GM12873 (cell line): ENCODE data around the gene RBCK1.

Experiments used
- TF ChIP-seq, protein P1 (sequence below): IDR thresholded peaks from 2 replicates; pipeline ENCODE4 v1.5.1; 2012; ENCODE audit warnings: low read depth, mild to moderate bottlenecking, moderate library complexity, low read length, control low read depth; ENCODE audit not compliant: insufficient read depth; ENCODE audit errors: missing control alignments

Gene RBCK1

GRCh38 chr20:366041-366718, 41.9 kb upstream of the RBCK1 start:
- TF ChIP-seq, protein P1, sequence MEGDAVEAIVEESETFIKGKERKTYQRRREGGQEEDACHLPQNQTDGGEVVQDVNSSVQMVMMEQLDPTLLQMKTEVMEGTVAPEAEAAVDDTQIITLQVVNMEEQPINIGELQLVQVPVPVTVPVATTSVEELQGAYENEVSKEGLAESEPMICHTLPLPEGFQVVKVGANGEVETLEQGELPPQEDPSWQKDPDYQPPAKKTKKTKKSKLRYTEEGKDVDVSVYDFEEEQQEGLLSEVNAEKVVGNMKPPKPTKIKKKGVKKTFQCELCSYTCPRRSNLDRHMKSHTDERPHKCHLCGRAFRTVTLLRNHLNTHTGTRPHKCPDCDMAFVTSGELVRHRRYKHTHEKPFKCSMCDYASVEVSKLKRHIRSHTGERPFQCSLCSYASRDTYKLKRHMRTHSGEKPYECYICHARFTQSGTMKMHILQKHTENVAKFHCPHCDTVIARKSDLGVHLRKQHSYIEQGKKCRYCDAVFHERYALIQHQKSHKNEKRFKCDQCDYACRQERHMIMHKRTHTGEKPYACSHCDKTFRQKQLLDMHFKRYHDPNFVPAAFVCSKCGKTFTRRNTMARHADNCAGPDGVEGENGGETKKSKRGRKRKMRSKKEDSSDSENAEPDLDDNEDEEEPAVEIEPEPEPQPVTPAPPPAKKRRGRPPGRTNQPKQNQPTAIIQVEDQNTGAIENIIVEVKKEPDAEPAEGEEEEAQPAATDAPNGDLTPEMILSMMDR: no peak

DNA sequence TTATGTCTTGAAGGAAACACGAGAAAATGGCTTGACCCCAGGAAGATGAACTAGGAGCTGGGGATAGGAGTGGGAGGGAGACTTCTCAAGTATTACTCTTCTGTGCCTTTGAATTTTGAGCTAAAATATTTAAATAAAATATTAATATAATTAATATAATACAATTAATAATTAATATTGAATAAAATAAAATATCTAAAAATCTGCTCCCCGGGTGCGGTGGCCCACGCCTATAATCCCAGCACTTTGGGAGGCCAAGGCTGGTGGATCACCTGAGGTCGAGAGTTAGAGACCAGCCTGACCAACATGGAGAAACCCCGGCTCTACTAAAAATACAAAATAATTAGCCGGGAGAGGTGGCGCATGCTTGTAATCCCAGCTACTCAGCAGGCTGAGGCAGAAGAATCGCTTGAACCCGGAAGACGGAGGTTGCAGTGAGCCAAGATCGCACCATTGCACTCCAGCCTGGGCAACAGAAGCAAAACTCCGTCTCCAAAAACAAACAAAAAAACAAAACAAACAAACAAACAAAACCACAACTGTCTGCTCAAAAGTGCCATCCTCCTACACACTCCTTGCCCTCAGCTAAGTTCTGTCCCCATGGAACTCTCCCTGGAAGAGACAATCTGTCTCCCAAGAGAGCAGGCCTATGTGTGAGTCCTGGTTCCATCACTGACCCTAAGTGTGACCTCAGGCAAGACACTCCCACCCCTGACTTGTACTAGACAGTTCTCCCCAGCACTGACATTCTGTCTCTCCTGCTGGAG, 41.2 kb upstream of the RBCK1 start:
- TF ChIP-seq, protein P1: no peak

GRCh38 chr20:367486-367887, 40.6 kb upstream of the RBCK1 start:
- TF ChIP-seq, protein P1: no peak

DNA sequence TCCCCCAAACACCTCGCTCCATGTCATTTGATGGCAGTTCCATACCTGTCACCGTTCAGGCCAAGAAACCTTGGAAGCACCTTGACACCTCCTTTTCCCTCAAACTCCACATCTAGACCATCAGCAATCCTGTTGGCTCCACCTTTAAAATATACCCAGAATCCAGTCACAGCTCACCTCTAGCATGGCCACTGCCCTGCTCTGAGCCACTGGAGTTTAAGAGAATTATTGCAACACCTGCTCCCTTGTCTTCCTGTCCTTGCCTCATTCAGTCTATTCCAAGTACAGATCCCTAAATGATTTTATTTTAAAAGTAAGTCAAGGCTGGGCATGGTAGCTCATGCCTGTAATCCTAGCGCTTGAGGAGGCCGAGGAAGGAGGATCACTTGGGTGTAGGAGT, 39.2 kb upstream of the RBCK1 start:
- TF ChIP-seq, protein P1: no peak

GRCh38 chr20:370151-370600, 37.9 kb upstream of the RBCK1 start:
- TF ChIP-seq, protein P1: no peak

DNA sequence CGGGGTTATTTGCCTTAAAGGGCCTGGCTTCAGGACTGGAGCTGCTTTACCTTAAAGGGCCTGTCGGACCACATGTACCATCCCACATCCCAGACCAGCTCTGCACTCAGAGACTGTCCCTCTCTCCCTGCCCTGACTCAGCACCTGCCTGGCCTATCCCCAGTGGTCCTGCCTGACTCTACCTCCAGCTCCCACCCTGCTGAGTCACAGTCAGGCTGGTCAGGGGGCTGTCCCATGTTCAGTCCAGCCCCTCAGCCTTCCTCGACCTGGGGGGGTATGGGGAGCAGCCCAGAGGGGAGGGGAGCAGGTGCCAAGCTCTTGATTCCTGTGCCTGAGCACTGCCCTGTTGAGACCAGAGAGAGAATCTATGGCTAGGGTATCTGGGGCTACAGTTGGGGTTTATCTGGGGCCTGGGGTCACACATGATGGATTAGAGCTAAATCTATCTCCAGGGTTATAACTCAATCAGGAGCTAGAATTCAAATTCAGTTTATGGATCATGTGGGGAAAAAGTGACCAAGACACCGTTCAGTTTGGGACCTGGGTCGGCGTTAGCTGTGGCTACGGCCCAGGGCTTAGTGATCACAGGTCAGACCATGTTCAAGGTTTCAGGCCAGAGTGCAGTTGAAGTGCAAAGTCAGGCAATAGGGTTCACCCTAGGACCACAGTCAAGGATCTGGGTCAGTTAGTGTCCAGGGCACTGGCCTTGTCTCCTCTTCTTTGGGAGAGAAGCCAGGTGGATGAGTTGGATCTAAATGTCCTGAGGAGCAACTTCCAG, 36.9 kb upstream of the RBCK1 start:
- TF ChIP-seq, protein P1: no peak

- TF ChIP-seq, protein P1: no peak
These were observed 36.1 kb upstream of the RBCK1 start for GRCh38 chr20:371755-372542.
